ENCODE results near the gene MYO5B.

- TF ChIP-seq CTCF (IDR thresholded peaks at IDR 0.05) (no peak), POLR2A (IDR thresholded peaks at IDR 0.05) (no peak)
Measured at GRCh38 chr18:49844903-49845302, 350.0 kb downstream of the MYO5B start.

Measured in lower leg skin (tissue), 3 donors.